NCI-H460 (cell line): Measurements from ENCODE around the gene TOB1. TPM values are rescaled to one million over a fixed set of nuclear protein-coding genes. Genes with fewer than 3 reads are reported as not detected.
A peak's percentile ranks its signal among the peaks of the same experiment; 100 is the strongest.

Source experiments
- DNase-seq: peaks from one replicate; pipeline ENCODE4 v3.0.0-alpha.2; 2016; ENCODE audit warnings: low read depth; ENCODE audit errors: extremely low read depth
- polyA plus RNA-seq: library from polyadenylated mRNA; depleted of rRNA; stranded (reverse); fragments of >200 nt; gene quantifications from 2 replicates; pipeline ENCODE4 v1.2.3, GENCODE V29; 2014; cell fraction: nucleus; rRNA removed
- total RNA-seq: library from RNA; depleted of rRNA; stranded (reverse); fragments of >200 nt; shearing (Covaris generic); gene quantifications from 2 replicates; pipeline ENCODE4 v1.2.3, GENCODE V29; 2014; rRNA removed

The TOB1 gene
- total RNA-seq = 51.5 and 58.4 TPM in 2 replicates
- 26.5 and 27.1 TPM in 2 replicates for polyA plus RNA-seq

GRCh38 chr17:50866261-50866949 lies at the start of gene TOB1:
TSS of gene TOB1 (minus strand) at chr17:50866354. CDS start at chr17:50864017, 2,337 bp downstream.
- DNase-seq = peak; percentile 98

DNA sequence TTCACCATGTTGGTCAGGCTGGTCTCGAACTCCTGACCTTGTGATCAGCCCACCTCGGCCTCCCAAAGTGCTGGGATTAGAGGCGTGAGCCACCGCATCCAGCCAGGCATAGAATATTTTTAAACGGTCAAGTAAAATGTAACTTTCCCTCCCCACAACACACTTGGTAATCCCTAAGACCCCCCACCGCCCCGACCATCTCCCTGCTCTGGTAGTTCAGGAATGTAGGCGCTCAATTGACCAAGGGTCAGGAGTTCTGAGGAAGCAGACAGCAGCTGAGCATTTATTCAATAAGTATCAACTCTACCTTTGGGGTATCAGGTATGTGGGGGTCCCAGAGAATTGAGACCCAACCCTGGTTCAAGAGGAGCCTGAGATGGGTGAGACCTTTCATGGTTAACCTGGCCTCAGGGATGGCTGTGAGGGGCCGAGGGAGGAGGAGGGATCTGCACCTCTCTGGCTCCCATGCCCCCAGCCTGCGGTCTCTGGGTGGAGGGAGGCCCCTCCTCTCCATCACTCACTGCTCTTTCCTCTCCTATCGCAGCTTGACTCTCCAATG lies 48.4 kb upstream of the TOB1 start:
- no peak for DNase-seq

- no peak for DNase-seq
These were observed 47.0 kb upstream of the TOB1 start for GRCh38 chr17:50913120-50913519.

GRCh38 chr17:50911890-50912289 lies 45.7 kb upstream of the TOB1 start:
- DNase-seq = no peak

DNA sequence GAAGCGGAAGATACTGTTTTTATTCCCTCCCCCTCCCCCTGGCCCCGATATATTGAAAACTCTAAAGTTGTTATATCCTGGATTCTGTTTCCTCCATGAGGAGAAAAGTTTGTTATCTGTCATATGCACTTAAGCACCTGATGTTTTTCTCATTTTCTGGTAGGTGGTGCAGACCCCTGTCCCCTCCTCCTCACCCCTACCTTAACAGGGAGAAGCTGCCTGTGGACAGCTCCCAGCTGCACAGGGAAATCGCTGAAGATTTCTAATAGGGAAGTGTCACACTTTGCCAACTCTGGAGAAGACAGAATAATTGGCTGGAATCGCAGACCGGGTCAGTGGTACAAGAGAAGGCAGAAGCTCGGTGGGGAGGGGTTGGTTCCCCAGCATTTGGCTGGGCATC lies 45.3 kb upstream of the TOB1 start:
- no peak for DNase-seq

- DNase-seq = peak; percentile 34
These were observed 43.8 kb upstream of the TOB1 start for GRCh38 chr17:50909765-50910605.

- no peak for DNase-seq
These were observed 43.0 kb upstream of the TOB1 start for GRCh38 chr17:50908860-50909764.

- no peak for DNase-seq
These were observed 42.1 kb upstream of the TOB1 start for GRCh38 chr17:50908140-50908859.

GRCh38 chr17:50906443-50906842 lies 40.3 kb upstream of the TOB1 start:
- DNase-seq = no peak

DNA sequence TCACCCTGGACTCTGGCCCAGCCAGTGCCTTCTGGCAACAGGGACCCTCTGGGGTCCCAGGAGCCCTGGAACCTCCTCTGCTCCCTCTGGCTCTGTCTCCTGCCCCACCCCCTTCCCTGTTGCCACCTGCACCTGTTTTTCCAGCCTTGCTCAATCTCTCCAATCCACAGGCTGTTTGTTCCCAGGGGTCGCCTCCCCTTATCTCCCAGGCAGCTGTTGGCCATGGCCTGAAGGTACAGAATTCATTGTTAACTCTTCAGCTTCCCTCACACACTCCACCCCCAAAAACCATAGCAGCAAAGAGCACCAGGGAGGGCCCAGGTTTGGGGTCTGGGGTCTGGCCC lies 39.3 kb upstream of the TOB1 start:
- DNase-seq = no peak

GRCh38 chr17:50904518-50905459 lies 38.6 kb upstream of the TOB1 start:
- no peak for DNase-seq

DNA sequence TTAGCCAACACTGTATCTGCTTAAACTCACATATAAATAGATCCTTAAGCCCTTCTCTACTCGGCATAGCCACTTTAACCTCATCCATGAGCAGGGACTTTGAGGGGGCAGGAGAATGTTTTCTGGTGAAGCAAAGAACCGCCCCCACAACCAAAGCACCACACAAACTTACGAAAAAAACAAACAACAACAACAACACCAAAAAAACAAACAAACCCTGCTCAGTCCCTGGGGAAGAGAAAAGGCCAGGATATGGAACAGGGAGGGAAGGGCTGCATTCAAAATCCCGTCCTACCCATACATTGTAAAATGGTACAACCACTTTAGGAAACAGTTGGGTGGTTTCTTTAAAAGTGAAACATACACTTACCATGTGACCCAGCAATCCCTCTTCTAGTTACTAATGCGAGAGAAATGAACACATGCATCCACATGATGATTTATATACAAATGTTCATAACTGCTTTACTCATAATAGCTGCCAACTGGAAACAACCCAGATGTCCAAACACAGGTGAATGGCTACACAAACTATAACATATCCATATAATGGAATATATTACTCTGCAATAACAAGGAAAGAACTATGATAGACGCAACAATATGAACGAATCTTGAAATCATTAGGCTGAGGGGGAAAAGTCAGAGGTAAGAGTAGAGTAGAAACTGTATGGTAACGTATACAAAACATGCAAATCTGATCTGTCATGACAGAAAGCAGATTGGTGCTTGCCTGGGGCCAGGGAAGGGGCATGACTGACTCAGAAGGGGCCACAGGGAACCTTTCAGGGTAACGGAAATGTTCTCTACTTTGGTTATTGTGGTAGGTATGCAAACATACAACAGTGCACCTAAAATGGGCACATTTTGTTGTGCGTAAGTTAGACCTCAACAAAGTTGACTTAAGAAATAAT lies 37.7 kb upstream of the TOB1 start:
- DNase-seq = no peak

DNA sequence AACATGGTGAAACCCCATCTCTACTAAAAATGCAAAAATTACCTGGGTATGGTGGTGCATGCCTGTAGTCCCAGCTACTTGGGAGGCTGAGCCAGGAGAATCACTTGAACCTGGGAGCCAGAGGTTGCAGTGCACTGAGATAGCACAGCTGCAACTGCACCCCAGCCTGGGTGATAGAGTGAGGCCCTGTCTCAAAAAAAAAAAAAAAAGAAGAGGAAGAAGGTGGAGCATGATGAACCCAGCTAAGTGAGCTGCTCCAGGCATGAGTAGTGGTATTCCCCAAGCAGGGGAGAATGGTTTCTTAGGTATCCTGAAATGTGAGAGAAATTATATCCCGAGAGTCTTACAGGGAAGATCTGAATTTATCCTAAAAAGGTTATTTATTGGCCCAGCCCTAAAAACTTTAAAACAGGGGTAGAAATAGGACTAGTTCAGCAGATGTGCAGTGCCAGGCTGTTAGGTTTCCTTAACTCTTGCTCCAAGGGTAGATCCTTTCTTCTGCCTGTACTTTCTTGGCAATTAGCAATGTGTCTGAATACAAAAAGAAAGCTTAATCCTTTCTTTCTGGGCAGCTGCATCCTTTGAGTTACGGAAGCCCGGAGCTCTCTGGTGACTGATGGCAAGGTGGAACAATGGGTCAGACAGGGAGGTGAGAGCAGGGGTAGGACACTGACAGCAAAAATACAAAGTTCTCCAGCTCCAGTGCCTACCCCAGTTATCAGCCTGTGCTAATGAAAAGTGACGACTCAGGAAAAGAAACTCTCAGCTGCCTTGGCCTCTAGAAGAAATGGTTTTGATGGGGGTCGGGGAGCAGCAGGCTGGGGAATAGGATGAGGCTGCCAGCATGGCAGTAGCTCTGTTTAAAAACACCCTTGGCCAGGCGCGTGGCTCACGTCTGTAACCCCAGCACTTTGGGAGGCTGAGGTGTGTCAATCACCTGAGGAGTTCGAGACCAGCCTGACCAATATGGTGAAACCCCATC lies 36.5 kb upstream of the TOB1 start:
- DNase-seq = no peak

- no peak for DNase-seq
These were observed 34.3 kb upstream of the TOB1 start for GRCh38 chr17:50900383-50900892.

- no peak for DNase-seq
These were observed 33.6 kb upstream of the TOB1 start for GRCh38 chr17:50899559-50900319.

GRCh38 chr17:50899005-50899460 lies 32.9 kb upstream of the TOB1 start:
- DNase-seq = no peak
